ENCODE results near the gene COL5A1.

Gene COL5A1

DNA sequence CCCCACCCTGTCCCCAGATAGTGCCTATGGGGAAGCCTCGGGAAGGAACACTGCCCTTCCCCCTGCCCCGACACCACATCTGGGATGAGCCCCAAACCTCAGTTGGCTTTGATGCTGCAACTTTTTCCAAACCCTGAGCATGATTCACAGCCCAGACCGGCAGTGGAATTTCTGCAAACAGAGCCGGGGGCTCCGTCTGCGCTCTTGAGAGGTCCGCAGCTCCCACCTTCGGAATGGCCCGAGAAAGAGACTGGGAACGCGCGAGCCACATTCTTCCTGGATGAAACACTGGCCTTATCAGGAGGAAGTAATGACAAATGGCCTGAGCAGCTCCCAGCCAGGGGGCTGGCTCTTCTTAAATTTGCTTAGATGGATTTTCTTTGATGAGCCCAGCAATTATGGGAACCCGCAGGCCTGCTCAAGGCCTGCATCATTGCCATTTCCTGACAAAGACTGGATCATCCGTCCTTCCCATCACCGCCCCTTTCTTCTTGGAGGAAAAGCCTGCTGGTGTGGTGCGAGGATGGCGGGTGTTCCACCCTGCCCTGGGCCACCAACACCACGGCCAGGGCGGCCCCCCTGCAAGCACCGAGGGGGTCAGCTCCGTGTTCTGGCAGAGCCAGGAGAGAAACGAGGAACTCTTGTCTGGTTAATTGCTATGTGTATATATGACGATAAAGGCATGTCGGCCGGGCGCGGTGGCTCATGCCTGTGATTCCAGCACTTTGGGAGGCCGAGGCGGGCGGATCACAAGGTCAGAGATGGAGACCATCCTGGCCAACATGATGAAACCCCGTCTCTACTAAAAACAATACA, 38.8 kb upstream of the COL5A1 start:
- TF ChIP-seq, protein P1, sequence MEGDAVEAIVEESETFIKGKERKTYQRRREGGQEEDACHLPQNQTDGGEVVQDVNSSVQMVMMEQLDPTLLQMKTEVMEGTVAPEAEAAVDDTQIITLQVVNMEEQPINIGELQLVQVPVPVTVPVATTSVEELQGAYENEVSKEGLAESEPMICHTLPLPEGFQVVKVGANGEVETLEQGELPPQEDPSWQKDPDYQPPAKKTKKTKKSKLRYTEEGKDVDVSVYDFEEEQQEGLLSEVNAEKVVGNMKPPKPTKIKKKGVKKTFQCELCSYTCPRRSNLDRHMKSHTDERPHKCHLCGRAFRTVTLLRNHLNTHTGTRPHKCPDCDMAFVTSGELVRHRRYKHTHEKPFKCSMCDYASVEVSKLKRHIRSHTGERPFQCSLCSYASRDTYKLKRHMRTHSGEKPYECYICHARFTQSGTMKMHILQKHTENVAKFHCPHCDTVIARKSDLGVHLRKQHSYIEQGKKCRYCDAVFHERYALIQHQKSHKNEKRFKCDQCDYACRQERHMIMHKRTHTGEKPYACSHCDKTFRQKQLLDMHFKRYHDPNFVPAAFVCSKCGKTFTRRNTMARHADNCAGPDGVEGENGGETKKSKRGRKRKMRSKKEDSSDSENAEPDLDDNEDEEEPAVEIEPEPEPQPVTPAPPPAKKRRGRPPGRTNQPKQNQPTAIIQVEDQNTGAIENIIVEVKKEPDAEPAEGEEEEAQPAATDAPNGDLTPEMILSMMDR (IDR thresholded peaks at IDR 0.05; ENCODE audit: insufficient read depth, low read depth, low read length, missing control alignments) = no peak
- DNase-seq (ENCODE audit: low read depth) = no peak
- H3K4me3 ChIP-seq (ENCODE audit: low read length) = no peak overlapping the region

DNA sequence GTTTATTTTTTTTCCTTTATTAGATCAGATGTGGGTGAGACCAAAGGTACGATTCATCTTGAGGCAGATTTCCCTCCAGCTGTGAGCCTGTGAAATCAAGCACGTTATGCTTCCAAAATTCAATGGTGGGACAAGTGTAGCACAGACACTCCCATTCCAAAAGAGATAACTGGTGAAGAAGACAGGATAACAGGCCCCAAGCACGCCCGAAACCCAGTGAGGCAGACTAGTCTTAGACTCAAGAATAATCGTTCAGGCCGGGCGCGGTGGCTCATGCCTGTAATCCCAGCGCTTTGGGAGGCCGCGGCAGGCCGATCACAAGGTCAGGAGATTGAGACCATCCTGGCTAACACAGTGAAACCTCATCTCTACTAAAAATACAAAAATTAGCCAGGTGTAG, 36.8 kb upstream of the COL5A1 start:
- no peak for DNase-seq (ENCODE audit: low read depth)
- TF ChIP-seq, protein P1 (IDR thresholded peaks at IDR 0.05; ENCODE audit: insufficient read depth, low read depth, low read length, missing control alignments) = no peak
- no peak overlapping the region for H3K4me3 ChIP-seq (ENCODE audit: low read length)

DNA sequence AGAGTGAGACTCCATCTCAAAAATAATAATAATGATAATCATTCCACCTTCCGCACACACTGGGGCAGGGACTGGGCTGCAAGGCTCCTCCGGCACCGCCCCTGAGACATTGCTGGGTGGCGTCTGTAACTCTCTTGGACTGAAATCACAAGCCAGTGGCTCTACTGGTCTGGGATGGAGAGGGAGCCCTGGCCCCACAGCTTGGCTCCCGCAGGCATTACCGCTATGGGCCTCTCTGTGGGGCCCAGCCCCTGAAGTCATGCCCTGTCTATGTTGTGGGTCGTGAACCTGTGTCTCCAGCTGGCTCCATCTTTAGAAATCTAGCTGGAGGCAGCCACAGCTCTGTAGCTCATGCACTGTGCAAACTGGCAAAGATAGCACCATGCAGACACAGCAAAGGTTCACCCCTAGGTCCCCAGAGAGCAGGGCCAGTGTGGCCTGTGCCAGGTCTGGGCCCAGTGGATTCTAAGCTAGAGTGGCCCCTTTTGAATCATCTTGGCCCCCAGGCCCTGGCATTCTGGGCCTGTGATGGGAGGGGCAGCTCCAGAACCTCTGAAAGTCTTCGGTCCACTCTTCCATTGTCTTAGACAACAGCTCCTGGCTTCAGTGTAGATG, 36.1 kb upstream of the COL5A1 start:
- TF ChIP-seq, protein P1 (IDR thresholded peaks at IDR 0.05; ENCODE audit: insufficient read depth, low read depth, low read length, missing control alignments) = no peak
- DNase-seq (ENCODE audit: low read depth) = no peak
- no peak overlapping the region for H3K4me3 ChIP-seq (ENCODE audit: low read length)

DNA sequence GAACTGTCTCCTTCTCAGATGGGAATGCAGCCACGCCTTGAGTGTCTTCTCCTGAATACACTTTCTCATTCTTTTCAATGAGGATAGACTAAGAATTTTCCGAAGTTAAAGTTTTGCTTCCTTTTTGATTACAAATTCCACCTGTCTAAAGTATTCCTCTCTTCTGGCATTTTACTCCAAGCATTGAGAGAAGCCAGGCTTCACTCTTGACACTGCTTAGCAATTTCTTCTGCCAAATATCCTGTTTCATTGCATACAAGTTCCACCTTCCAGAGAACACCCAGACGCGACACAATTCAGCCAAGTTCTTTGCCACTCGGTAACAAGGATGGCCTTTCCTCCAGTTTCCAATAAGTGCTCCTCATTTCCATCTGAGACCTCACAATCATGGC, 35.6 kb upstream of the COL5A1 start:
- TF ChIP-seq, protein P1 (IDR thresholded peaks at IDR 0.05; ENCODE audit: insufficient read depth, low read depth, low read length, missing control alignments) = no peak
- H3K4me3 ChIP-seq (ENCODE audit: low read length) = no peak overlapping the region
- DNase-seq (ENCODE audit: low read depth) = no peak

DNA sequence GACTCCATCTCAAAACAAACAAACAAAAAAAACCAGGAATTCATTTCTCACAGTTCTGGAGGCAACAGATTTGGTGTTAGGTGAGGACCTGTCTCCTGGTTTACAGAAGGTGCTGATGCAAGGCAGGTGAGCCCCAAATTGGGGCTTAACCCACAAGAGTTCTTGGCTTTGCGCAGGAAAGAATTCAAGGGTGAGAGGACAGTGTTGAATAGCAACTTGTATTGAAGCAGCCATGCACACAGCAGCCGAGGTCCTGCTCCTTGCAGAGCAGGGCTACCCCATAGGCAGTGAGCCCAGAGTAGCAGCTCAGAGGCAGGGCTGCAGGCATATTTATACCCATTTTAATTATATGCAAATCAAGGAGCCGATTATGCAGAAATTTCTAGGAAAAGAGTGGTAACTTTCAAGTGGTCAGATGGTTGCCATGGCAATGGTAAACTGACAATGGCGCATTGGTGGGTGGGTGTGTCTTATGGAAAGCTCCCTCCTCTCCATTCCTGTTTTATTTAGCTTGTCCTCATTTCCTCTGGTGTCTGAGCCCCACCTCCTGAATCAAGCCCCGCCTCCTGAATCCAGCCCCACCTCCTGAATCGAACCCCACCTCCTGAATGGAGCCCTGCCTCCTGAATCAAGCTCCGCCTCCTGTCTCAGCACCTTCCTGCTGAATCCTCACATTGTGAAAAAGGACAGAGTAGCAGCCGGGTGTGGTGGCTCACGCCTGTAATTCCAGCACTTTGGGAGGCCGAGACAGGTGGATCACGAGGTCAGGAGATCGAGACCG, 34.5 kb upstream of the COL5A1 start:
- TF ChIP-seq, protein P1 (IDR thresholded peaks at IDR 0.05; ENCODE audit: insufficient read depth, low read depth, low read length, missing control alignments) = no peak
- no peak overlapping the region for H3K4me3 ChIP-seq (ENCODE audit: low read length)
- no peak for DNase-seq (ENCODE audit: low read depth)

DNA sequence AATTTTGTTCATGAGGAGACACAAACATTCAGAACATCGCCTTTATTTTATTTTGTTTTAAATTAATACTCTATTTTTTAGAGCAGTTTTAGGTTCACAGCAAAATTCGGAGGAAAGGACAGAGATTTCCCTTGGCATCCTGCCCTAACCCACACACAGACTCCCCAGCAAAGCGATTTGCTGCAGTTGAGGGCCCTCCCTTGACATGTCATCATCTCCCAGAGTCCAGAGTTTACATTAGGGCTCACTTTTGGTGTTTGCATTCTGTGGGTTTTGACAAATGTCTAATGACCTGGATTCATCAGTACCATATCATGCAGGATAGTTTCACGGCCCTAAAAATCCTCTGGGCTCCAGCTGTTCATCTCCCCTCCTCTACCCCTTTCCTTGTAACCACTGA, 33.6 kb upstream of the COL5A1 start:
- H3K4me3 ChIP-seq (ENCODE audit: low read length) = no peak overlapping the region
- no peak for DNase-seq (ENCODE audit: low read depth)
- TF ChIP-seq, protein P1 (IDR thresholded peaks at IDR 0.05; ENCODE audit: insufficient read depth, low read depth, low read length, missing control alignments) = no peak
